SIG-M5 treated with dmso at 0.1 percent for 504 hours (cell line): ENCODE data around the gene QSOX2.
"Not testable (repeated sequence)": the region's sequence is repeated elsewhere in the genome, so short reads cannot be mapped to it uniquely, and the experiment has no call there.

Source experiments
- DNase-seq: peaks from one replicate; lab custom pipeline; 2025; ENCODE audit not compliant: unreplicated experiment; lab: John Stamatoyannopoulos, UW

The QSOX2 gene

DNA sequence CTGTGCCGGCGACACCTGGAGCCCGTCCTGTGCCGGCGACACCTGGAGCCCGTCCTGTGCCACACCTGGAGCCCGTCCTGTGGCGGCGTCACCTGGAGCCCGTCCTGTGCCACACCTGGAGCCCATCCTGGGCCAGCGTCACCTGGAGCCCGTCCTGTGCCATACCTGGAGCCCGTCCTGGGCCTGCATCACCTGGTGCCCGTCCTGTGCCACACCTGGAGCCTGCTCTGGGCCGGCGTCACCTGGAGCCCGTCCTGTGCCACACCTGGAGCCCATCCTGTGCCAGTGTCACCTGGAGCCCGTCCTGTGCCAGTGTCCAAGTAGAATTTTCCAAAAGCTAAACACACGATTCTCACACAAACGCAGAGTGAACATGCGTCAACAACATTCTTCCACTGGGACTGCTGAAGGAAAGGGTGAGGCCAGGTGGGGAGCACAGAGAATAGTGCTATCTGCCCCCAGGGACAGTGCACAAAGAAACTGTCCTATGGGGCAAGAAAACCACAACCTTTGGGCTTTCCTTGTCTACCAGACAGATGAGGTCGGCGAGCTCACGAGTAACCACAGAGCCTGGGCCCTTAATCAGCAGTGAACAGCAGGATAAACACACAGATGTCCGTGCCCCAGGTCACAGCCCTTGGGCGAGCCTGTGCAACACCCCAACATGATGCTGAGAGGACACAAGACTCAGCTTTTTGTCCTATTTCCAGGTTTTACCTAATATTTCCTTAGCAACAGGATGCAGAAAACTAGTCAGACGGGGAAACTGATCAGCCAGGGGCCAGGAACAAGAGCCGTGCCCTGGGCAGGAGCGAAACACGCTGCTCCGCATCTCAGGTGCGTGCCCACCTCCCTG lies 7.9 kb downstream of the QSOX2 start:
- no peak for DNase-seq

GRCh38 chr9:136236471-136237410 lies 8.9 kb downstream of the QSOX2 start:
- DNase-seq: not testable (repeated sequence)

- no peak for DNase-seq
Observed at GRCh38 chr9:136235709-136236455, 9.7 kb downstream of the QSOX2 start.

DNA sequence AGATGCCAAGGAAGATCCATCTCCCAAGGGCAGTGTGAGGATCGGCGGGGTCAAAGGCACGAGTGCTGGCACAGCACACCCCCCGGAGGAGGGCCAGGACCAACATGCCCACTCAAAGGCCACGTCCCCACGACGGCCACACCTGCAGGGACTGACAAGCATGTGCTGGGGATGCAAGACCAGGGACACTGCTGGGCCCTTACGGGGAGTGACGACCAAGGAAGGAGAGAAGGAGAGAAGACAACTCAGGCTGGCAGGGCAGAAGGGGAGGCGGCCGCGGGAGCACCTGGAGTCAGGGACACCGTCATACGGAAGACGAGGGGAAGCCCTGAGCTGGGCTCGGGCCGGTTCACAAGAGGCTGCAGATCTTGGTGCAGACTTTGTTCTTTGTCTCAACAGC lies 10.4 kb downstream of the QSOX2 start:
- DNase-seq: no peak

DNA sequence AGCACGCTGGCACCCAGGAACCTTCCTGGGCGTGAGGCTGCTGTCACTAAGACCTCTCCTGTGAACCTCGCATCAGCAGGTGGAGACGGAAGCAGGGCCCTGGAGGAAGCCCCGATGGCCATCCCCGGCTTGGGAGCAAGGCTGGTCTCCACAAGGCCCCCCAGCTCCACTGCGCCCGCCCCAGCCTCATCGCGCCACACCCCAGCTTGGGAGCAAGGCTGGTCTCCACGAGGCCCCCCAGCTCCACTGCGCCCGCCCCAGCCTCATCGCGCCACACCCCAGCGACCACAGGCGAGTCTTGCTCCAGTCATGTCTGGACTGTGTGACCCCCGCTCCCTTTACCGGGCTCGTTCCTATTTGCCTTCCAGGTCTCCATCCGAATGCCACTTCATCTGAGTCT lies 11.0 kb downstream of the QSOX2 start:
- no peak for DNase-seq

- no peak for DNase-seq
Observed at GRCh38 chr9:136233868-136234267, 11.7 kb downstream of the QSOX2 start.

DNA sequence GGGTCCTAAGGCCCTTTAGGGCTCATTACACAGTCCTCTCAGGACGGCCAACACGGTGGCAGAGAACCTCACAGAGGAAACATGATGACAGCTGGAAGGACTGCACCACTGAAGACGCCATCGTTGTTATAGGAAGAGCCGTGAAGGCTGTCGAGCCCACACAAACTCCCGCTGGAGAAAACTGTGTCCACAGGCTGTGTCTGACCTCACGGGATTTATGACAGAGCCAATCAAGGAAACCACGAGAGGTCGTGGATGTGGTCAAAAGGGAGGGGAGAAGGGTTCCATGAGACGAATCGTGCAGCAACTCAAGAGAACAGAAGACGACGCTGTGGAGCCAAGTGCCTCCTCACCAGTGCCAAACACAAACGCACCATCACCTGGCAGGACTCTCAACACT lies 12.2 kb downstream of the QSOX2 start:
- no peak for DNase-seq

GRCh38 chr9:136232969-136233368 lies 12.6 kb downstream of the QSOX2 start:
- DNase-seq: no peak

DNA sequence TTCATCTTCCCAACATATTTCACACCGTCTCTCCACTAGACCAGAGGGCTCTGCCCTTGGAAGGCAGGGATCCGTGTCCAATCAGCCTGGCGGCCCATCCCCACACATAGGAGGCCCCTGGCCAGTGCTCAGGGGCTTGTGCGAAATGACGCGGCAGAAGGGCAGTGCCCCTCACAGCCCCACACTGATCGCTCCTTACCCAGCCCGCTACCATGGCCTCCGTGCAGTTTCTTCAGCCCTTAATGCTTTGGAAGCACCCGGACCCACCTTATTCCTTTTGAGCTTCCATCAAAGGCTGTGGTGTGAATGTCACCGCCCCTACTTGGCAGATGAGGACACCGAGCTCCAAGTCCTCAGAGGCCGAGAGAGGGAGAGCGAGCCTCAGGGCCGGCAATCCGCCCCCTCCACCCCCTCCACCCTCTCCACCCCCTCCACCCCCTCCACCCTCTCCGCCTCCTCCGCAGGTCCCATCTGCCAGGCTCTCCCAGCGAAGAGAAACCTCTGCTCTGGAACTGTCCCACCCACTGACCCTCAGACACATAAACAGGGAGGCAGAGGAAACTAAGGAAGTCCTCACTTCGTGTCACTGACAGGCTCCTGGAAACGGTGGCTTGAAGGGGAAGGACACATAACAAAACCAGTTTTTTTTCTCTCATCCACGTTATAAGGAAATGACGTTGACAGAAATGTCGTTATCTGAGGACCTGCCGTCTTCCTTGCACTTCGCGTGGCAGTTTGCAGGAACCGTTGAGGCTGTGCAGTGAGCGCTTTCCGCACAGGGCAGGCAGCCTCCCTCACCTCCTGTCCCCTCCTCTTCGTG lies 13.9 kb downstream of the QSOX2 start:
- DNase-seq: no peak

DNA sequence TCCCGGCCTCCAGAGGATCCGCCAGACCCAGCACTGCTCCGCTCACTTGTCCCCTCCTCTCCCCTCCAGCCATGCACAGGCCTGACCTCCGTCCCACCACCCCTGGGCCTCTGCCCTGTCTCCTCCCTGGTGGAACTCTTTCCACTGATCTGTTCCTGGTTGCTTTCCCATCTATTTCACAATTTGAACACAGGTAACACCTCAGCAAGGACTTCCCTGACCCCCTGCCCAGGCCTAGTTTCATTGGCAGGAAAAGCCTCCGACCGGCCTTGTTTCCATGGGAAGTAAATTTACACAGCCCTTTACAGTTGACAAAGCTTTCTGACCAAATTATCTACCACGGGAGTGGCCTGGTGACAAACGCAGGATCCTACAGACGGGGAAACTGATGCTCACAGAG lies 14.8 kb downstream of the QSOX2 start:
- DNase-seq: no peak

DNA sequence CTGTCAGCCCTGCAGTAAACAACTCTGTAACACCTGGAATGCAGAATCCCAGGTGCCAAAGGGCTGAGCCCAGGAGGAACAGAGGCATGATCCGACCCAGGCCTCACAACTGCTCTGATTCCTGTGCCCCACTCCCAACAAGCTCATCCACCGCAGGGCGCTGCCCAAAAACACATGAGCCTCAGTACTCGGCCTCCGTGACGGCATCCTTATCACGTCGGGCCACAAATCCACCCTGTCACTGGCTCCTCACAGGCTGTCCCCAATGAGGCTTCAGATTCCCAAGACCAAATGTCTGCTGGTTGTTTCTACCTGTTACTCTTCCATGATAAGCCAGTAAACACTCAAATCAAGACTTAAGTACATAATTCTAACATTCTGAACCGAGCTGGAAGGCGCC lies 15.2 kb downstream of the QSOX2 start:
- DNase-seq: no peak

GRCh38 chr9:136229096-136230065 lies 16.2 kb downstream of the QSOX2 start:
- no peak for DNase-seq

DNA sequence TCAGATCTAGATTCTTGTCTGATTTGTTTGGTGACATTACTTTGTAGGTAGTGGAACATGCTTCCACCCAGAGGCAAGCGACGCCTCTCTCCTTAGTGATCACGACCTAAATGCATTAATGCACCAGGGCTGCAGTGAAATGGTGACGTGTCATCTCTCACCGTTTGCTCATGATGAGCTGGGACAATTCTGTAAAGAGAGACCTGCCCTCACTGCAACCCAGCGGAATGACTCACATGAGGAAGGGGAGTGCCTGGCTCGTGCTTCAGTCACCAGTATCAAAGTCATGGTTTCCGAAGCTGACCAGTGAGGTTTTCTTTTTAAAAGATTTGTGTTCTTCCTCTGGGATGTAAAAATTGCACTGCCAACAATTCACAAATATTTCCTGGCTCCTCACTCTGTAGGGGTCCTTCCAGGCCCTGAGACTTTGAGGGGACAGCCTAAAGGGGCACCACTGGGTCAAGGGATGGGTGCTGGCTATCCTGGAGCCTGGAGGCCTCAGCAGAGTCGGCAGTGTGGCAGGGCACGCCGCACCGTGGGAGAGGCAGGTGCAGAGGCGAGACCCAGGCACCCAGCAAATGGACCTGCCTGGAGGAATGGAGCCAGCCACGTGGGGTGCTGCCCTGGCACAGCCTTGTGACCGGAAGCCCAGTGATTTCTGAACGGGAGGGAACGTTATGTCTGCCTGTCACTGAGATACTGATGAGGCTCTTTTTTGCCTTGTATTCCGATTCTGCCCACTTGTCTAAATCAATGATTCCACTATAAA lies 17.3 kb downstream of the QSOX2 start:
- DNase-seq: no peak

DNA sequence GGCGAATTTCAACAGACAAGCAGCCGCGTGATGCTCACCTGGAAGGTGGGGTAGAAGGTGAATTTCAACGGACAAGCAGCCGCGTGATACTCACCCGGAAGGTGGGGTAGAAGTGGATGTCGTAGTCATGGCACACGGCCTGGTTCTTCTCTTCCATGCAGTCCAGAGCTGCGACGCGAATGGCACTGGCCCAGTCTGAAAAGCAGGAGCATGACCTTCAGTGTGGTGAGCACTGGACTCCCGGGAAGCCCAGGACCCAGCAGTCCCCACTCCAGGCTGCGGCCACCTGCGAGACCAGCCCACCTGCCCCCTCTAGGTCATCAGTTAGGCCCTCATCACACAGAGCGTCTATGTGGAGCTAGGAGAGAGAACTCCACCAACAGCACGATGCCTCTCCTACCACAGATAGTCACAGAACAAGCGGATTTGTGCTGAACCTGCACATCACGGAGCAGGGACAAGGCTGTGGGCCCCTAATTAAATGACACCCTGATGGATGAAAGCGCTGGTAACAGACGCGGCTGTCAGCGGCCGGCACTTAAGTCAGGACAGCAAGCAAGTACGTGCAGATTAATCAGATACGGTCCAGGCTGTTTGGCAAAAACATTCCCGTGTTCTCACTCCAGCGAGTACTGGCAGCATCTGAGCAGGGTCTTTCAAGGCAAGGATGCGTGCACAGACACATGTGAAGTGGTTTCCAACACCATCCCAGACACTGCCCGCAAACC lies 18.8 kb downstream of the QSOX2 start:
- no peak for DNase-seq

DNA sequence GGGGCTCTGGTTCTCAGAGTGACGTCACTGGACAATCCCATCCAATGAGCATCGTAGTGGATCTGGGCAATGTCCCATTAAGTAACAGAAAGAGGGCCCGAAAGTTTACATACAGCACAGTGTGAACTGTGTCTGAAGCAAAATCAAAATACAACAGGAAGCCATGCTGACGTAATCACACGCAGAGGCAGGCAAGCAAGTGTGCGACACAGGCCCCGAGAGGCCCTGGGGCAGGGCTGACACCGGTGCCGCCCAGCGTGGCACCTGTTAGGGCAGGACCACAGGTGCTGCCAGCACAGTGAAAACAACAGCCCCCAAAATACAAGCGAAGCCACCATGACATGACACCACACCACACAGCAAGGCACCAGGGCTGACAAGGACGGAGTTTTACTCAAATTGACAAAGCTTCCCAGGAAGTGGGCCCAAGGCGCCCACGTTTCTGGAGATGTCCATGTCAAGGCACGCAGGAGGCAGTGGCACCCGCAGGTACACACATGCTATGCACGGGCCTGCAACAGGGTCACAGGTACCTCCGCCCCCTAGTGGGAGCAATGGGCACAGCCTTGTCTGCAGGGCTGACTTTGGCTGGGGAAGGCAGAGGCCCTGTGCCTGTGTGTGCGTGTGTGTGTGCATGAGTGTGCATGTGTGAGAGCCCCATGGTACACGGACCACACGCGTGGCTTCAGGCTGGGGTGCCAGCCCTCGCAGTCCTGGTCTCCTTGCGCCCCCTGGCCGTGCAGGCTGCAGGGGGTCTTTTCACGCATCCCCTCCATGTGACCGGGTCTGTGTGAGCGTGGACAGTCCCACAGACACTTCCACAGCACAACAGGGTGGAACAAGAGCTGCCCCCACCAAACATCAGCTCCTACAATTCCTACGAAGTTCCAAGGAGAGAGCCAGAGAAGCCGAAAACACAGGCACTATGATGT lies 19.6 kb downstream of the QSOX2 start:
- peak; percentile 48 for DNase-seq

GRCh38 chr9:136225366-136225747 lies 20.3 kb downstream of the QSOX2 start:
- no peak for DNase-seq
